Measurements from ENCODE around the gene PER1. TPM values are rescaled to one million over a fixed set of nuclear protein-coding genes. Genes with fewer than 3 reads are reported as not detected.

PER1 gene
- total RNA-seq, 1 experiment from 2014 or later: 36.5 TPM

DNA sequence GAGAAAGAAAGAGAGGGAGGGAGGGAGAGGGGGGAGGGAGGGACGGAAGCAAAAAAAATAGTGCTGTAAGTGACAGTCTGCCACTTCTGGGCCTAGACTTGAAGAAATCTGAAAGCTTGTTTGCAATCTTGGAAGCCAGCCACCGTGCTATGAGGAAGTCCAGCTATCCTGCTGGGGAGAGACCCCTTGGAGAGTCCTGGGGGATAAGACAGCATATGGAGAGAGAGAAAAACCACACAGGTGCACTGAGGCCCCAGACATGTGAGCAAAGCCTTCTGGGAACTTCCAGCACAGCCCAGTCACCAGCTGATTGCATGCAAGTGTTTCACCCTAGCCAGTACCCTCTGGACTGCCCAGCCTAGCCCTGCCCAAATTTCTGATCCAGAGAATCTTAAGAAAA is 52.1 kb downstream of the PER1 start:
- H2BK15ac ChIP-seq (ENCODE audit: low read depth, low read length): no peak overlapping the region
- H2AFZ ChIP-seq (ENCODE audit: low read length): no peak overlapping the region
- no peak overlapping the region for H4K8ac ChIP-seq (replicated peaks; ENCODE audit: insufficient read length, low read depth, low read length)
- H4K91ac ChIP-seq (ENCODE audit: insufficient read length, low read depth, low read length): no peak overlapping the region
- H3K79me1 ChIP-seq (ENCODE audit: insufficient read depth, low read depth, low read length, poor library complexity, severe bottlenecking): no peaks in the 10 kb centered on the region
- H3K4ac ChIP-seq (ENCODE audit: low read depth, low read length): no peak overlapping the region
- H3K27me3 ChIP-seq (ENCODE audit: insufficient read depth, low read length): no peaks in the 10 kb centered on the region
- H3K4me1 ChIP-seq (ENCODE audit: insufficient read depth, low read length): no peaks in the 10 kb centered on the region
- H3K56ac ChIP-seq (ENCODE audit: insufficient read length, low read depth, low read length): no peak overlapping the region
- H3K4me2 ChIP-seq (ENCODE audit: insufficient read depth, insufficient read length, low read length): no peak overlapping the region
- H3K27ac Mint-ChIP-seq: no peak overlapping the region
- no peak overlapping the region for H4K5ac ChIP-seq (ENCODE audit: insufficient read length, low read depth, low read length)
- H3K4me1 Mint-ChIP-seq: peaks cover 0 to 3% of the 10 kb centered on the region in 2 experiments; a peak in 2 of 4 replicates
- H3K9me3 ChIP-seq (ENCODE audit: control insufficient read depth, low read depth, low read length): no peaks in the 10 kb centered on the region
- no peak overlapping the region for H2BK20ac ChIP-seq (ENCODE audit: low read depth, low read length, poor library complexity, severe bottlenecking)
- H3K79me2 ChIP-seq (ENCODE audit: insufficient read depth, low read length): no peaks in the 10 kb centered on the region
- no peak overlapping the region for H2BK120ac ChIP-seq (ENCODE audit: low read depth, low read length, poor library complexity, severe bottlenecking)
- H3K14ac ChIP-seq (ENCODE audit: insufficient read depth, low read length): no peak overlapping the region
- no peak overlapping the region for H3K27ac ChIP-seq (ENCODE audit: insufficient read length, low read depth, low read length)
- H2BK5ac ChIP-seq (ENCODE audit: insufficient read length, low read length): no peak overlapping the region
- no peaks in the 10 kb centered on the region for H4K20me1 ChIP-seq (ENCODE audit: control insufficient read depth, insufficient read depth, insufficient read length)
- no peak overlapping the region for H2BK12ac ChIP-seq (ENCODE audit: insufficient read length, low read depth, low read length)
- H3K23me2 ChIP-seq (ENCODE audit: insufficient read length, low read depth, low read length, poor library complexity, severe bottlenecking): no peaks in the 10 kb centered on the region
- no peak overlapping the region for H2AK5ac ChIP-seq (ENCODE audit: insufficient read length, low read length)
- H3K27me3 Mint-ChIP-seq (ENCODE audit: low read depth): peaks cover 31% of the 10 kb centered on the region
- no peaks in the 10 kb centered on the region for H3K9me3 Mint-ChIP-seq
- WGBS (ENCODE audit: extremely low coverage, insufficient read length, low lambda C conversion rate): no CpG with 5 or more reads among the region's 2 CpGs
- no peak overlapping the region for H3T11ph ChIP-seq (ENCODE audit: low read length)
- H3K9ac ChIP-seq (ENCODE audit: extremely low read depth, insufficient read length, low read length): no peak overlapping the region
- no peak for DNase-seq
- H3K18ac ChIP-seq (ENCODE audit: insufficient read length, low read depth, low read length): no peak overlapping the region
- no peaks in the 10 kb centered on the region for H3K36me3 Mint-ChIP-seq (ENCODE audit: insufficient read depth in 1 of 3, low read depth in 3 of 3)
- TF ChIP-seq, protein P1, sequence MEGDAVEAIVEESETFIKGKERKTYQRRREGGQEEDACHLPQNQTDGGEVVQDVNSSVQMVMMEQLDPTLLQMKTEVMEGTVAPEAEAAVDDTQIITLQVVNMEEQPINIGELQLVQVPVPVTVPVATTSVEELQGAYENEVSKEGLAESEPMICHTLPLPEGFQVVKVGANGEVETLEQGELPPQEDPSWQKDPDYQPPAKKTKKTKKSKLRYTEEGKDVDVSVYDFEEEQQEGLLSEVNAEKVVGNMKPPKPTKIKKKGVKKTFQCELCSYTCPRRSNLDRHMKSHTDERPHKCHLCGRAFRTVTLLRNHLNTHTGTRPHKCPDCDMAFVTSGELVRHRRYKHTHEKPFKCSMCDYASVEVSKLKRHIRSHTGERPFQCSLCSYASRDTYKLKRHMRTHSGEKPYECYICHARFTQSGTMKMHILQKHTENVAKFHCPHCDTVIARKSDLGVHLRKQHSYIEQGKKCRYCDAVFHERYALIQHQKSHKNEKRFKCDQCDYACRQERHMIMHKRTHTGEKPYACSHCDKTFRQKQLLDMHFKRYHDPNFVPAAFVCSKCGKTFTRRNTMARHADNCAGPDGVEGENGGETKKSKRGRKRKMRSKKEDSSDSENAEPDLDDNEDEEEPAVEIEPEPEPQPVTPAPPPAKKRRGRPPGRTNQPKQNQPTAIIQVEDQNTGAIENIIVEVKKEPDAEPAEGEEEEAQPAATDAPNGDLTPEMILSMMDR (conservative IDR thresholded peaks at IDR 0.05): no peak
- no peak overlapping the region for H3K4me3 Mint-ChIP-seq
- no peak overlapping the region for H3K23ac ChIP-seq (ENCODE audit: insufficient read length, low read depth, low read length)
